COR-L47 (cell line): ENCODE measurements around the gene PPFIBP2.

Experiments used
- DNase-seq: peaks from one replicate; lab custom pipeline; 2025; lab: John Stamatoyannopoulos, UW

Gene PPFIBP2

GRCh38 chr11:7603031-7603781, 89.4 kb downstream of the PPFIBP2 start:
- DNase-seq = no peak

DNA sequence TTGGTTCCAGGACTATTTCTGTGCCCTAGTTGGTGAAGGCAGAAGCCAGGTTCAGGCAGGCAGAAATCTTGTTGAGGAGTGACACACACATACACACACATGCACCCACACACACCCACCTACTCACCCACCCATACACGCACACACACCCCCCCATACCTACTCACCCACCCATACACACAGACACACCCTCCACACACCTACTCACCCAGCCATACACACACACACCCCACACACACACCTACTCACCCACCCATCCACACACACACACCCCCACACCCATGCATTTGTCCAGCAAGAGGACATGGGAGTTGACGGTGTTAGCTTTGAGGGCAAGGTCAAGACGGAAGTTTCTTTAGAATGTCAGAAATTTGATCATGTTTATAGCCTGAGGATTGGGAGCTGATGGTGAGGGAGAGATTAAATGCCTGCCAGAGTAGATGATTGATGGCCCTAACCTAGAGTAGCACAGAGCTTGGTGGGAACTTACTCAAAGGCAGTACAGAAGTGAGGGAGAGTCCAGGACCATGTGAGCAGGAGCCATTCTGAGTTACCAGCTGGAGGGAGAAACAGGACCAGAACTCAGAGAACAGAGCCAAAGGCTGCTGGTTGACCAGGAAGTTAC, 90.6 kb downstream of the PPFIBP2 start:
- no peak for DNase-seq

DNA sequence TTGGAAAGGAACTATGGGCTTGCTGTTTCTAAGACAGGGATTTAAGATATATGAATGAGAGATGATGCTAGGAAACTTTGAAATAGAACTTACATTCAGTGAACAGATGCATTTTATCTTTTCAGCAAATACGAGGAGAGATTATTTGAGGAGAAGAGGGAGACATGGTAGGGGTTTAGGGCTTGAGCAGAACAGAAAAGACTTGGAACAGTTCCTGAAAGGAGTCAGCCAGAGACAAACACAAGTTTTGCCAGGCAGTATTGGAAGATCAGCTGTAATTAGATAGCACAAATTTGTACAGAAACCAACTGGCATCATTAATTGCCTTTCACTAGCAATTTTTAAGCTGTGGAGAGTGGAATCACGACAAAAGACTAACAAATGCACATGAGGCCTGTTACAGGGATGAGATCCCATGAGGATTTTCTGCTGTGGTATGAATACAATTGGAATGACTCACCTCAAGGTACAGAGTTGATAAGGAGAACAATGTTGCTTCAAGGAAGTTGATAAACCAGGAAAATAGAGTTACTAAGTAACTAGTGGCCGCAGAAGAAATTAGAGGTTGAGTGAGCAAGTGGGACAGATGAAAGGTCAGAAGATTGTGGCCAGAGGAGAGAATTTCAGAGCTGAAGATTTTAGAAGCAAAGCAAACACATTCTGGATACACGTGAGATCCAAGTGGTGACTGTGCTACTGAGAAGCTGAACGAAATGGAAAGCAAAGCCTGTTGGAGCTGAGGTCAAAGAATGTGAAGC, 91.6 kb downstream of the PPFIBP2 start:
- DNase-seq = no peak

DNA sequence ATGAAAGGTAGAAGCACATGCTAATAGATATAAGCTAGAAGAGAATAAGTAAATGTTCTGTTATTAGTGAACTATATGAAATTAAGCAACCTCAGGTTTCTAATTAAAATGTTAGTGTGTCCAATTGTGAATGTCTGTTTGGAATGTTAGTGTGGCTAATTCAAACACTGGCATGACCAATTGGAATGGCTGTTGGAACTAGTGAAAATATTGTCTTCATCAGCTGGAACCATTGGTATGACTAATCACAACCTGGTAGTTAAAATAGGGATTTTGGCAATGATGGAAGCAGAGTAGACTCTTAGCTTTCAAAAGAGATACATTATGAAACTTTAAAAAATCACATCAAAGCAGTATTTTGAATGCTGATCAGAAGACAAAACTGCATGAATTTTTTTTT, 92.7 kb downstream of the PPFIBP2 start:
- DNase-seq = no peak

DNA sequence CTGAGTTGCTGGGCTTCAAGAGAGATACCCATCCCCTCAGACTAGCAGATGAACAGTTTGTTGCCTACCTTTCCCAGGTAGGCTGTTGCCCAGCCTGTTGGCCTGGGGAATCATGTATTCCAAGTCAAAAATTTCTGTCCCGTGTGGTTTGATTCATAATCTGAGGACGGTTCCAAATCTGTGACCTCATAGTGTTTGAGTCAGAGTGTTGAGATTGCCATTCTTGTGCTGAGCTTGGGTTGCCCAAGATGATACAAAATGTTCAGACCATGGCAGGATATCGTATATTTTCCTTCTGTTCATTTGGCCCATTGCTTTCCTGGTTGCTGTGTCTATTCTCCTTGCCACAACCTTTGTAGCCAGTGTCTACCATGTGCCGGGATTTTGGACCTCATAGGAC, 95.2 kb downstream of the PPFIBP2 start:
- no peak for DNase-seq

GRCh38 chr11:7609521-7609920, 95.7 kb downstream of the PPFIBP2 start:
- no peak for DNase-seq

GRCh38 chr11:7610393-7610792, 96.6 kb downstream of the PPFIBP2 start:
- DNase-seq = no peak

GRCh38 chr11:7611411-7611810, 97.6 kb downstream of the PPFIBP2 start:
- DNase-seq = no peak

GRCh38 chr11:7612056-7612660, 98.4 kb downstream of the PPFIBP2 start:
- no peak for DNase-seq

DNA sequence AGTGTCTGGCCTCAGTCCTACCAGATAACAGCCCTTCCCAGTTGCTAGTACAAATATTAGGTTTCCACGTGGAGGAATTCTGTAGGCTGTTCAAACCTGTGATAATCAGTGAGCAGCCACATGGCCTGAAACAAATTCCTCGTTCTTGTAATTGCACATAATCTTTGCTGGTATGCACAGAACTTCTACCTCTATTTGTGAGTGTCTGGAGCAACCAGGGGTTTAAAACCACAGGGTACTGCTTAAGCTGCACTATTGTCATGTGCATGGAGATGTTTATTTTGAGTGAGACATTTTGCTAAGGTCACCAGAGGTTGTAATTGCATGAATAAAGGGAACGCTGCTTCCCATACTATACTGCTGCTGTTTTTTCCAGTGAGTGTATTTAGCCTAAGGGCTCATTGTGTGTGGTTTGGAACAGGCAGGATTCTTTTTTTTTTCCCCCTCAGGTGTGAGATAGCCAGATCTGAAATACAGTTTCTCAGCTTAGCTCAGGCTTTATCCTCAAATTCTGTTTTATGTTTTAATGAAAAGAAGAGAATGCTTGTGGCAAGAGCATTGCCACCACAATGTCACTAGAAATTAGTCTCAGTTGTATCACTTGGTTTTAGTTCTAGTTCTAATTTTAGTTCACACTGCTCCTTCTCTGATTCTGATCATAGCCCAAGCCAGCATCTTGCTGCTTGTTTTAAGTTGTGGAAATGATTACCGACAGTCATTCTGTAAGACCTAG, 99.0 kb downstream of the PPFIBP2 start:
- DNase-seq = no peak

DNA sequence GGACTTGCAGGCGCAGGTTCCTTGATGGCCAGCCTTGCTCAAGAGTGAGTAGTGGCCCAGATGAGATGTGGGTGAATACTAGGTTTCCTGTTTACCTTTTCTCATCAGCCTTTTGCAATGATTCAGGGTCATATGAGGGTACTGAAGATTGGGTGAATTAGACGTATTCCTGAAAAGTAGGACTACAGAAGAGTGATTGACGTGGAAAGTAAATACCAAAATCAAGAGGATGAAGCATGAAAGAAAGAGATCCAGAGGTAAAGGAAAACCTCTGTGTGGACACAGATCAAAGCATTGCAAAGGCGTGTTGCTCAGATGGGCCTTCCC, 99.6 kb downstream of the PPFIBP2 start:
- no peak for DNase-seq

GRCh38 chr11:7614656-7615055, 100.9 kb downstream of the PPFIBP2 start:
- DNase-seq = no peak

DNA sequence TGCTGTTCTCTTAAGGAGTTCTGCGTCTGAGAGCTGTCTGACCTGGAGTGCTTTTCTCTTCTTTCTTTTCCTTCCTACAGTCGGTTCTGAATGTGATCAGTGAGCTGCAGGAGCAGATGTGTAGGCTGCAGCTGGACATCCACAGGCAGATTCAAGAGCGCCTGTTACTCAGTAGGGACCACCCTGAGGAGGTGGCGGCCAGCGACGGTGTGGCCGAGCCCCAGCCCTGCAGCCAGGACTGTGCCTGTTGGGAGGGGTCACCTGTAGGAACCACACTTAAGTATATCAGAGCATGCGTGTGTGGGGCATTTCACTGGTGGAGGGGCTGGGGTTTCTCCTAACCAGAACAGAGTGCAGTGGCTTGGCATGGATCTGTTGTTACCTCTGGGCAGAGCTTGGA, 103.2 kb downstream of the PPFIBP2 start:
- DNase-seq = no peak

DNA sequence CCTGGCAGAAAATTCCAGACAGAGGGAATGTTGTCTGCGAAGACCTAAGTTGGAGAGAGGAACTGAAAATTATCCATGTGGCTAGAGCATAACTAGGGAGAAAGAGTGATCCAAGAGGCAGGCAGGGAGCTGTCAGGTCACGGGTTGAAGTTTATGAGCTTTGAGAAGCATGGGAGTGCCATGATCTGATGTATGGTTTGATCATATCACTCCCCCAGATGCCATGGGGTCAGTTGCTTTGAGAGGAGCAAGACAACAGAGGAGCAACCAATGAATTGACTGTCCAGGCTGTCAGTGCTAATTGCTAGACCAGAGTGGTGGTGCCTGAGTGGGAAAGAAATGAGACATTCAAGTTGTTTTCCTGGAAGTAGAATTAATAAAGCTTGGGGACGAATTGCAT, 105.5 kb downstream of the PPFIBP2 start:
- DNase-seq = no peak

DNA sequence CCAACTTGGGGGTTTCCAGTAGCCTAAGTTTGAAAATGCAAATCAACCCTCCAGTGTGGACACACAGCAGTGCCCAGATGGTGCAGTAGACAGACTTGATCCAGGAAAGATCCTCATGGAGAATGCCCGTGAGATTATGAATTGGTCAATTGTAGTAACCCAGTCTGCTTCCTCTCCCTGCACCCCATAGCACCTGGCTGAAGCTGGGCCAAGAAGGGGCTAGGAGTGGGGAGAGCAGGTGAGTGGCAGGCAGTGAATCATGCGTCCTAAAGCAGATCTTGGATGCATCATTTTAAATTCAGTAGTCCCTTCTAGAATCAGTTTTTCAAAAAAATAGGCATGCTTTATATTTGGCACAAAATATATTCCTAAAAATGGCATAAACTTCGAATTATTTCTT, 107.3 kb downstream of the PPFIBP2 start:
- no peak for DNase-seq

DNA sequence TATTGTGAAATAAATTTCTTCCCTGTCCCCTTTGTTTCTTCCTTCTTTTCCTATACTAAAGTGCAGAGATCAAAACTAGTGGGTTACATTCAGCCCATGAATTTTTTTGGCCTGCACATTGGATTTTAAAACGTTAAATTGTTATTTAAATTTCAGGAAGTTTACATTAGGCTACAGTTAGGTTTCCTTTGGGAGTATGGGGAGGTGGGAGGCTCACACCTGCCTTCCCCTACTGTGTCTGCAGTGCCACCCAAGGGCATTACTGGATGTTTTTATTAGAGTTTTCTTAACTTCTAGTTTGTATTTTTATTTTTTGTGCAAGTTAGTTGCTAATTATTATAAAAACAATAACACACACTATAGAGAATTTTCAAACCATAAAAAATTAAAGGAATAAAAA, 107.8 kb downstream of the PPFIBP2 start:
- DNase-seq = no peak

- no peak for DNase-seq
Observed at GRCh38 chr11:7622721-7623120, 108.9 kb downstream of the PPFIBP2 start.

- DNase-seq = no peak
Observed at GRCh38 chr11:7628660-7629059, 114.9 kb downstream of the PPFIBP2 start.

DNA sequence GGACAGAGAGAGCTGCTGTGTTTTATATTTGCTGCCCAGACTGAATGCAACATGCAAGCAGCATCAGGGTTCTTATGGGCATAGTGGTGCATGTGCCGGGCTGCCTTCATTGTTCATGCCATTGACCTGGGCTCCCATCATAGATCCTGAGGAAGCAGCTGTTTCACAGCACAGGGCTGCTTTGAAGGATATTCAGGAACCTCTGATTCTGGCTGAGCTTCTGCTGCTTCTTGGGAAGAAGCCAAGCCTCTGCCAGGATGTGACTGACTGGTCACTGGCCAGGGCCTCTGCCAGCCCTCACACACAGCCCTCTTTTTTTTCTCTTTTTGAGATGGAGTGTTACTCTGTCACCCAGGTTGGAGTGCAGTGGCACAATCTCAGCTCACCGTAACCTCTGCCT, 116.2 kb downstream of the PPFIBP2 start:
- DNase-seq = no peak

DNA sequence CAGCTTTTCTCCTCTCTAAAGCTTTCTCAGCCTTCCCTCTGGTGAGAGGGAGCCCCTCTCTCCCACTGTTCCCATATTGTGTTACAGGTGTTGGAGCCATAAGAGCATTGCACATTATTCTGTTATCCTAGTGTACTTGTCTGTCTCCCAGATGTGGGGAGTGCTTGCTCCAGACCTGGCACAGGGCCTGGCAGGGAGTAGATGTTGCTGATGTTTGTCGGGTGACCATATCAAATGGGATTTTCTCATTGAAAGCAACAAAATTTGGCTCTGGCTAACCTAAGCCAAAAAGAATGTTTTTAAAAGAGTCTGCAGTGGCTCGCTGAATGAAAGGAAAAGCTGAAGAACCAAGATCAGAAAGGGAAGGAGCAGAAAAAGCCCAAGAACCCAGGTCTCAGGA, 118.4 kb downstream of the PPFIBP2 start:
- no peak for DNase-seq

DNA sequence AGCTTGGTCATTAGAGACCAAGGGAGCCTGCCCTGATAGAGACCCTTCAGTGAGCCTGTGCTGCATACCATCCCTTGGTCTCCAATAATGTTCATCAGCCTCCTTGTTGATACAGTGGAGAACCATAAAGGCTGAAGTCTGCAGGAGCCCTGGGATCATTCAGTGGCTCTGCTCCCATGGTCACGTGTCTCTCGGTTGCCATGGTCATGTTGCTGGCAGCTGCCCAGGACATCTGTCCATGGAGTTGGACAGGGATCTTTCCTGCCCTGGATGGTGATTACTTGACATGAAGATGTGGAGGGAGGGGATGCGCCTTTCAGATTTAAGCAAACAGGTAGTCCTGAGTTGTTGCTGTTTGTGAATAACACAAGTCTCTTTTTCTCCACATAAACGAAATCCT, 121.3 kb downstream of the PPFIBP2 start:
- DNase-seq = no peak

DNA sequence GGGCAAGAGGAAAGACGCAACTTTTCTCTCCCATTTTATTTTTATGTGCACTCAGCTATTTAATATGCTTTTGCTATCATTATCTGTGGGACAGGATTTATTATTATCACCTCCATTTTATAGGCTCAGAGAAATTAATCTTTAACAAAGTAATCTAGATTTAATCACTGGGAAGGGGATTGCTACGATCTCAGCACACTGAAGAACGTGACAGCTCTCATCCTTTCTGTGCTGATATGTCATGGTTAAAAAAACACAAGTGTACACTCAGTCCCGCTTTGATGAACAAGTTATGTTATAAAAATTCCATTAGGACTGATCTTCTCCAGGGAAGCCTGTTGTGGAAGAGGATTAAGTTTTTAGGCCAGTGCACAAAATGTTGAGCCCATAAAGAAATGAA, 121.9 kb downstream of the PPFIBP2 start:
- DNase-seq = no peak
